Duodenal mucosa (tissue), 2 donors: ENCODE measurements around the gene CMA1.

ENCODE experiments used
- H3K27ac ChIP-seq: one replicate; pipeline ENCODE4 v1.7.0; 2013; ENCODE audit warnings: low read depth, low read length
- H3K27me3 ChIP-seq, 2 donors: one replicate each; pipeline ENCODE4 v1.7.0; 2013; ENCODE audit warnings: low read length in 2 of 2, control low read depth in 1 of 2; ENCODE audit not compliant: insufficient read depth in 2 of 2, control insufficient read depth in 1 of 2
- H3K36me3 ChIP-seq, 2 donors: one replicate each; pipeline ENCODE4 v1.7.0; 2013; ENCODE audit warnings: low read length in 2 of 2, control low read depth in 1 of 2; ENCODE audit not compliant: insufficient read depth in 2 of 2, control insufficient read depth in 1 of 2
- H3K4me1 ChIP-seq, 2 donors: one replicate each; pipeline ENCODE4 v1.7.0; 2013; ENCODE audit warnings: low read length in 2 of 2, control low read depth in 1 of 2; ENCODE audit not compliant: insufficient read depth in 2 of 2, control insufficient read depth in 1 of 2
- H3K4me3 ChIP-seq, 2 donors: one replicate each; pipeline ENCODE4 v1.7.0; 2013; ENCODE audit warnings: low read length in 2 of 2, low read depth in 1 of 2
- H3K9ac ChIP-seq, 2 donors: one replicate each; pipeline ENCODE4 v1.7.0; 2013; ENCODE audit warnings: low read length in 2 of 2, low read depth in 1 of 2
- H3K9me3 ChIP-seq, 2 donors: one replicate each; pipeline ENCODE4 v1.7.0; 2013; ENCODE audit warnings: low read length in 2 of 2, control low read depth in 1 of 2; ENCODE audit not compliant: control insufficient read depth in 1 of 2

The CMA1 gene

GRCh38 chr14:24465805-24466204 is 42.3 kb downstream of the CMA1 start:
- Histone ChIP-seq H3K27me3 (no peaks in the 10 kb centered on the region), H3K4me3 (no peak overlapping the region), H3K9me3 (no peaks in the 10 kb centered on the region), H3K36me3 (no peaks in the 10 kb centered on the region), H3K4me1 (no peaks in the 10 kb centered on the region), H3K27ac (no peak overlapping the region), H3K9ac (no peak overlapping the region)

GRCh38 chr14:24465368-24465767 is 42.7 kb downstream of the CMA1 start:
- H3K4me1 ChIP-seq: no peaks in the 10 kb centered on the region
- H3K9ac ChIP-seq: no peak overlapping the region

GRCh38 chr14:24463884-24464785 is 43.9 kb downstream of the CMA1 start:
- Histone ChIP-seq H3K36me3 (no peaks in the 10 kb centered on the region), H3K27ac (no peak overlapping the region), H3K9ac (no peak overlapping the region), H3K4me3 (no peak overlapping the region), H3K27me3 (no peaks in the 10 kb centered on the region), H3K9me3 (no peaks in the 10 kb centered on the region), H3K4me1 (no peaks in the 10 kb centered on the region)

More at GRCh38 chr14:24465368-24465767, 42.7 kb downstream of the CMA1 start:
- no peaks in the 10 kb centered on the region for H3K27me3 ChIP-seq
- H3K9me3 ChIP-seq: no peaks in the 10 kb centered on the region
- no peak overlapping the region for H3K27ac ChIP-seq
- no peak overlapping the region for H3K4me3 ChIP-seq
- no peaks in the 10 kb centered on the region for H3K36me3 ChIP-seq

- H3K4me3 ChIP-seq: no peak overlapping the region
- H3K27me3 ChIP-seq: no peaks in the 10 kb centered on the region
- H3K36me3 ChIP-seq: no peaks in the 10 kb centered on the region
- H3K9me3 ChIP-seq: no peaks in the 10 kb centered on the region
- H3K27ac ChIP-seq: no peak overlapping the region
- H3K4me1 ChIP-seq: no peaks in the 10 kb centered on the region
- no peak overlapping the region for H3K9ac ChIP-seq
These were observed 44.8 kb downstream of the CMA1 start for GRCh38 chr14:24463017-24463883.

DNA sequence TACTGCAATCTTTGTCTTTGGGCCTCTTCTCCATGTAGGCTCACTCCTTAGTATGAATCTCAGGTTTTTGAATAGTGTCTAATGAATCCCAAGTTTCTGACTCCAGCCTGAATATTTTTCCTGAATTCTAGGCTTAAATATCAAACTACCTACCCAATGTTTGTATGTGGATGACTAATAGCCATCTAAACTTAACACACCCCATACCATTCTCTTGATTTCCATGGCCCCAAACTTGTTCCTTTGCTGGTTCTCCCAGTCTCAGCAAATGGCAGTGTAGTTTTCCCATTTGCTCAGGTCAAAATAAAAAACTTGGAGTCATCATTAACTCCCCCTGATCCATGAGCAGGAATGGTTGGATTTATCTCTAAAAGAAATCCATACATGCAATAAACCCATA is 46.7 kb downstream of the CMA1 start:
- Histone ChIP-seq H3K27me3 (no peaks in the 10 kb centered on the region), H3K4me1 (no peaks in the 10 kb centered on the region), H3K9me3 (no peaks in the 10 kb centered on the region), H3K4me3 (no peak overlapping the region), H3K36me3 (no peaks in the 10 kb centered on the region), H3K9ac (no peak overlapping the region), H3K27ac (no peak overlapping the region)

DNA sequence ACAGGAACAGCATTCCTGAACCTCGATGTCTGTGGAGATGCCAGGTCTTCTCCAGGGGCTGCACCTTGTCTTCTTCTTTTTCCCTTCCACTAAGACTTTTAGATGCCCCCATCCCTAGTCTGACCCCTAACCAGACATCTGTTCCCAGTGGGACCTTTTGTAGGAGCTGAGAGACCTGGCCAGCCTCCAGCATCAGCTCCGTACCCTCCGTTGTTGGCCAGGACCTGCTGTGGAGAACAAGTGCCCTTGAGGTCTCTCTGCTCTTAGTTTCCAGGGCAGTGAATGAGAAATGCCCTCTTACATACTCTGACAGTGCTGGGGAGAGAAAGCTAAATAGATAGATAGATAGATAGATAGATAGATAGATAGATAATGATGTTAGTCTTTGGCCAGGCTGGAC is 48.7 kb downstream of the CMA1 start:
- Histone ChIP-seq H3K9ac (no peak overlapping the region), H3K27me3 (no peaks in the 10 kb centered on the region), H3K36me3 (no peaks in the 10 kb centered on the region), H3K4me3 (no peak overlapping the region), H3K9me3 (no peaks in the 10 kb centered on the region), H3K4me1 (no peaks in the 10 kb centered on the region), H3K27ac (no peak overlapping the region)

- H3K36me3 ChIP-seq: no peaks in the 10 kb centered on the region
- no peak overlapping the region for H3K9ac ChIP-seq
- no peaks in the 10 kb centered on the region for H3K9me3 ChIP-seq
- H3K27me3 ChIP-seq: no peaks in the 10 kb centered on the region
- H3K4me3 ChIP-seq: no peak overlapping the region
- H3K4me1 ChIP-seq: no peaks in the 10 kb centered on the region
- no peak overlapping the region for H3K27ac ChIP-seq
These were observed 49.3 kb downstream of the CMA1 start for GRCh38 chr14:24458736-24459135.

- no peaks in the 10 kb centered on the region for H3K36me3 ChIP-seq
- H3K9me3 ChIP-seq: no peaks in the 10 kb centered on the region
- no peaks in the 10 kb centered on the region for H3K4me1 ChIP-seq
- no peak overlapping the region for H3K27ac ChIP-seq
- no peak overlapping the region for H3K9ac ChIP-seq
- no peaks in the 10 kb centered on the region for H3K27me3 ChIP-seq
- H3K4me3 ChIP-seq: no peak overlapping the region
These were observed 51.1 kb downstream of the CMA1 start for GRCh38 chr14:24456980-24457379.
